H9 (cell line): ENCODE data around the gene GPR108. TPM values are rescaled to one million over a fixed set of nuclear protein-coding genes. Genes with fewer than 3 reads are reported as not detected.

Experiments used
- DNase-seq: peaks from one replicate; pipeline ENCODE4 v3.0.0-alpha.2; 2017
- H2AFZ ChIP-seq: one replicate; pipeline ENCODE4 v1.6.1; 2013; ENCODE audit warnings: mild to moderate bottlenecking, low read length, control low read depth, moderate library complexity
- H2AK5ac ChIP-seq: 2 replicates; pipeline ENCODE4 v1.6.1; 2013; ENCODE audit warnings: low read length, control low read depth, mixed read lengths; ENCODE audit not compliant: insufficient read length
- H2BK120ac ChIP-seq: one replicate; pipeline ENCODE4 v1.6.1; 2013; ENCODE audit warnings: low read depth, mild to moderate bottlenecking, low read length, control low read depth, inconsistent platforms; ENCODE audit not compliant: poor library complexity, severe bottlenecking
- H2BK12ac ChIP-seq: 2 replicates; pipeline ENCODE4 v1.6.1; 2013; ENCODE audit warnings: low read length, control low read depth, mixed read lengths, low read depth; ENCODE audit not compliant: insufficient read length
- H2BK15ac ChIP-seq: 2 replicates; pipeline ENCODE4 v1.6.1; 2013; ENCODE audit warnings: low read depth, low read length, control low read depth
- H2BK20ac ChIP-seq: one replicate; pipeline ENCODE4 v1.6.1; 2013; ENCODE audit warnings: low read depth, mild to moderate bottlenecking, low read length, control low read depth, inconsistent platforms; ENCODE audit not compliant: poor library complexity, severe bottlenecking
- H2BK5ac ChIP-seq: 2 replicates; pipeline ENCODE4 v1.6.1; 2013; ENCODE audit warnings: low read length, control low read depth, mixed read lengths; ENCODE audit not compliant: insufficient read length
- H3K14ac ChIP-seq: 2 replicates; pipeline ENCODE4 v1.6.1; 2013; ENCODE audit warnings: low read length, control low read depth; ENCODE audit not compliant: insufficient read depth
- H3K18ac ChIP-seq: 2 replicates; pipeline ENCODE4 v1.6.1; 2013; ENCODE audit warnings: low read depth, mild to moderate bottlenecking, mixed read lengths, low read length, control low read depth; ENCODE audit not compliant: insufficient read length
- H3K23ac ChIP-seq: 2 replicates; pipeline ENCODE4 v1.6.1; 2013; ENCODE audit warnings: low read length, control low read depth, mixed read lengths, low read depth; ENCODE audit not compliant: insufficient read length
- H3K23me2 ChIP-seq: 2 replicates; pipeline ENCODE4 v1.6.1; 2013; ENCODE audit warnings: low read depth, mild to moderate bottlenecking, mixed read lengths, low read length, control low read depth; ENCODE audit not compliant: insufficient read length, poor library complexity, severe bottlenecking
- H3K27ac ChIP-seq: 2 replicates; pipeline ENCODE4 v1.5.1; 2013; ENCODE audit warnings: low read length, control low read depth, mixed read lengths, low read depth; ENCODE audit not compliant: insufficient read length
- H3K27me3 ChIP-seq: 2 replicates; pipeline ENCODE4 v1.6.1; 2013; ENCODE audit warnings: low read length, control low read depth, inconsistent platforms; ENCODE audit not compliant: insufficient read depth
- H3K4ac ChIP-seq: 2 replicates; pipeline ENCODE4 v1.6.1; 2013; ENCODE audit warnings: low read depth, mild to moderate bottlenecking, control low read depth, inconsistent platforms, low read length, moderate library complexity
- H3K4me1 ChIP-seq: 2 replicates; pipeline ENCODE4 v1.6.1; 2013; ENCODE audit warnings: low read length, control low read depth, inconsistent platforms; ENCODE audit not compliant: insufficient read depth
- H3K4me2 ChIP-seq: 2 replicates; pipeline ENCODE4 v1.6.1; 2013; ENCODE audit warnings: low read length, control low read depth, mixed read lengths; ENCODE audit not compliant: insufficient read length, insufficient read depth
- H3K56ac ChIP-seq: 2 replicates; pipeline ENCODE4 v1.6.1; 2013; ENCODE audit warnings: low read depth, mild to moderate bottlenecking, mixed read lengths, low read length, control low read depth; ENCODE audit not compliant: insufficient read length
- H3K79me1 ChIP-seq: 2 replicates; pipeline ENCODE4 v1.6.1; 2013; ENCODE audit warnings: low read depth, mild to moderate bottlenecking, moderate library complexity, low read length, control low read depth, inconsistent platforms; ENCODE audit not compliant: insufficient read depth, poor library complexity, severe bottlenecking
- H3K79me2 ChIP-seq: 2 replicates; pipeline ENCODE4 v1.6.1; 2013; ENCODE audit warnings: low read length, control low read depth, inconsistent platforms; ENCODE audit not compliant: insufficient read depth
- H3K9ac ChIP-seq: 2 replicates; pipeline ENCODE4 v1.6.1; 2013; ENCODE audit warnings: low read length, control low read depth, mixed read lengths; ENCODE audit not compliant: insufficient read length; ENCODE audit errors: extremely low read depth
- H3K9me3 ChIP-seq: one replicate; pipeline ENCODE4 v1.6.1; 2013; ENCODE audit warnings: low read depth, low read length, inconsistent platforms; ENCODE audit not compliant: control insufficient read depth
- H3T11ph ChIP-seq: one replicate; pipeline ENCODE4 v1.6.1; 2013; ENCODE audit warnings: mild to moderate bottlenecking, low read length, control low read depth, inconsistent platforms
- H4K20me1 ChIP-seq: one replicate; pipeline ENCODE4 v1.6.1; 2013; ENCODE audit not compliant: control insufficient read depth, insufficient read length, insufficient read depth
- H4K5ac ChIP-seq: 2 replicates; pipeline ENCODE4 v1.6.1; 2013; ENCODE audit warnings: low read depth, mild to moderate bottlenecking, mixed read lengths, low read length, control low read depth; ENCODE audit not compliant: insufficient read length
- H4K8ac ChIP-seq: replicated peaks from 2 replicates; pipeline ENCODE4 v1.6.1; 2013; ENCODE audit warnings: low read length, control low read depth, mixed read lengths, low read depth; ENCODE audit not compliant: insufficient read length
- H4K91ac ChIP-seq: 2 replicates; pipeline ENCODE4 v1.6.1; 2013; ENCODE audit warnings: low read depth, mild to moderate bottlenecking, moderate library complexity, mixed read lengths, low read length, control low read depth; ENCODE audit not compliant: insufficient read length
- H3K27ac Mint-ChIP-seq, 3 experiments: 2 replicates in 2 of 3; 3 replicates in 1 of 3; pipeline ENCODE4 v1.8.0; 2020 to 2021; ENCODE audit warnings: mixed read lengths in 3 of 3, mild to moderate bottlenecking in 1 of 3, moderate library complexity in 1 of 3
- H3K27me3 Mint-ChIP-seq: 2 replicates; pipeline ENCODE4 v1.8.0; 2021; ENCODE audit warnings: low read depth, mild to moderate bottlenecking, moderate library complexity, mixed read lengths
- H3K36me3 Mint-ChIP-seq, 3 experiments: 2 replicates in 2 of 3; 3 replicates in 1 of 3; pipeline ENCODE4 v1.8.0; 2020 to 2021; ENCODE audit warnings: low read depth in 3 of 3, mixed read lengths in 3 of 3; ENCODE audit not compliant: insufficient read depth in 1 of 3
- H3K4me1 Mint-ChIP-seq, 2 experiments: 2 replicates each; pipeline ENCODE4 v1.8.0; 2020; ENCODE audit warnings: mixed read lengths in 2 of 2
- H3K4me3 Mint-ChIP-seq, 2 experiments: 2 replicates in 1 of 2; 3 replicates in 1 of 2; pipeline ENCODE4 v1.8.0; 2020 to 2021; ENCODE audit warnings: mild to moderate bottlenecking in 2 of 2, mixed read lengths in 2 of 2, moderate library complexity in 1 of 2
- H3K9me3 Mint-ChIP-seq, 2 experiments: 2 replicates in 1 of 2; 3 replicates in 1 of 2; pipeline ENCODE4 v1.8.0; 2020; ENCODE audit warnings: mild to moderate bottlenecking in 2 of 2, mixed read lengths in 2 of 2, moderate library complexity in 1 of 2
- CTCF ChIP-seq: fragments of 200-600 bp; sonication (generic); conservative IDR thresholded peaks from 3 replicates; pipeline ENCODE4 v1.8.0; 2021; ENCODE audit warnings: antibody characterized with exemption, mild to moderate bottlenecking
- WGBS: extraction: QIAGEN DNeasy Blood & Tissue Kit; methylation state at CpG from one replicate; pipeline ENCODE4 v1.1.7; 2013; ENCODE audit warnings: missing lambda C conversion rate, low lambda C conversion rate, mixed read lengths; ENCODE audit not compliant: insufficient read length; ENCODE audit errors: extremely low coverage; 5-methylcytosine and 5-hydroxymethylcytosine counted together
- total RNA-seq: library from RNA; stranded (reverse); gene quantifications from 2 replicates; pipeline ENCODE4 v1.2.1, GENCODE V29; 2021

The GPR108 gene
- total RNA-seq, 1 experiment from 2014 or later: 38.2 TPM

GRCh38 chr19:6711605-6712004, 25.8 kb downstream of the GPR108 start:
- H3K4me1 ChIP-seq: no peaks in the 10 kb centered on the region
- H3K9me3 Mint-ChIP-seq: peaks cover 3 to 5% of the 10 kb centered on the region in 2 experiments
- H3K4me1 Mint-ChIP-seq: peaks cover 14 to 32% of the 10 kb centered on the region in 2 experiments

More at GRCh38 chr19:6711605-6712004, 25.8 kb downstream of the GPR108 start:
- Histone ChIP-seq H2BK15ac (no peak overlapping the region), H3K4me2 (no peak overlapping the region), H2BK12ac (no peak overlapping the region), H3K79me1 (no peaks in the 10 kb centered on the region), H4K8ac (no peak overlapping the region), H4K91ac (no peak overlapping the region), H4K20me1 (no peaks in the 10 kb centered on the region), H4K5ac (no peak overlapping the region), H3K56ac (no peak overlapping the region), H3K14ac (no peak overlapping the region), H3K4ac (no peak overlapping the region), H3K9ac (no peak overlapping the region), H3K79me2 (no peaks in the 10 kb centered on the region), H3K27me3 (no peaks in the 10 kb centered on the region; the same call in 1 of the 2 replicates), H3K23ac (no peak overlapping the region), H2BK5ac (no peak overlapping the region), H3T11ph (no peak overlapping the region), H2BK120ac (no peak overlapping the region), H2BK20ac (no peak overlapping the region), H2AFZ (no peak overlapping the region), H3K27ac (no peak overlapping the region), H3K18ac (no peak overlapping the region), H3K9me3 (no peaks in the 10 kb centered on the region), H2AK5ac (no peak overlapping the region), H3K23me2 (no peaks in the 10 kb centered on the region)
- no peaks in the 10 kb centered on the region; a peak in 1 of 7 replicates for H3K36me3 Mint-ChIP-seq
- H3K4me3 Mint-ChIP-seq: no peak overlapping the region; a peak in 1 of 5 replicates
- DNase-seq: no peak
- WGBS: no CpG with 5 or more reads among the region's 10 CpGs
- no peak overlapping the region for H3K27ac Mint-ChIP-seq
- TF ChIP-seq CTCF: no peak
- H3K27me3 Mint-ChIP-seq: peaks cover 53% of the 10 kb centered on the region
